ENCODE results near the gene ZCCHC7.

Gene ZCCHC7

GRCh38 chr9:37340961-37341360, 220.6 kb downstream of the ZCCHC7 start:
- 100% methylated on average over 1 of the region's 1 CpG for WGBS
- Histone ChIP-seq H3K27me3 (ENCODE audit: insufficient read depth, low read length) (no peaks in the 10 kb centered on the region), H3K4me1 (ENCODE audit: insufficient read depth, low read length) (peaks cover 40% of the 10 kb centered on the region), H3K9me3 (ENCODE audit: insufficient read depth, low read depth, low read length) (no peaks in the 10 kb centered on the region), H3K4me3 (ENCODE audit: low read length) (no peak overlapping the region), H3K27ac (ENCODE audit: low read depth, low read length) (no peak overlapping the region), H3K9ac (ENCODE audit: low read depth, low read length) (no peak overlapping the region), H3K36me3 (ENCODE audit: insufficient read depth, low read length) (no peaks in the 10 kb centered on the region)

- peaks cover 39% of the 10 kb centered on the region for H3K4me1 ChIP-seq (ENCODE audit: insufficient read depth, low read length)
- no peaks in the 10 kb centered on the region for H3K9me3 ChIP-seq (ENCODE audit: insufficient read depth, low read depth, low read length)
- H3K9ac ChIP-seq (ENCODE audit: low read depth, low read length) = no peak overlapping the region
- 81% methylated on average over 2 of the region's 2 CpGs for WGBS
- no peak overlapping the region for H3K27ac ChIP-seq (ENCODE audit: low read depth, low read length)
- no peak overlapping the region for H3K4me3 ChIP-seq (ENCODE audit: low read length)
- H3K36me3 ChIP-seq (ENCODE audit: insufficient read depth, low read length) = no peaks in the 10 kb centered on the region
- H3K27me3 ChIP-seq (ENCODE audit: insufficient read depth, low read length) = no peaks in the 10 kb centered on the region
These were observed 221.3 kb downstream of the ZCCHC7 start for GRCh38 chr9:37341704-37342103.

GRCh38 chr9:37342493-37342892, 222.1 kb downstream of the ZCCHC7 start:
- no peaks in the 10 kb centered on the region for H3K27me3 ChIP-seq (ENCODE audit: insufficient read depth, low read length)
- peaks cover 34% of the 10 kb centered on the region for H3K4me1 ChIP-seq (ENCODE audit: insufficient read depth, low read length)
- 95% methylated on average over 2 of the region's 2 CpGs for WGBS
- H3K27ac ChIP-seq (ENCODE audit: low read depth, low read length) = no peak overlapping the region
- H3K9ac ChIP-seq (ENCODE audit: low read depth, low read length) = no peak overlapping the region
- no peak overlapping the region for H3K4me3 ChIP-seq (ENCODE audit: low read length)
- no peaks in the 10 kb centered on the region for H3K9me3 ChIP-seq (ENCODE audit: insufficient read depth, low read depth, low read length)
- H3K36me3 ChIP-seq (ENCODE audit: insufficient read depth, low read length) = no peaks in the 10 kb centered on the region

- Histone ChIP-seq H3K9me3 (ENCODE audit: insufficient read depth, low read depth, low read length) (no peaks in the 10 kb centered on the region), H3K4me3 (ENCODE audit: low read length) (no peak overlapping the region), H3K27me3 (ENCODE audit: insufficient read depth, low read length) (no peaks in the 10 kb centered on the region), H3K4me1 (ENCODE audit: insufficient read depth, low read length) (peaks cover 30% of the 10 kb centered on the region), H3K27ac (ENCODE audit: low read depth, low read length) (no peak overlapping the region), H3K9ac (ENCODE audit: low read depth, low read length) (no peak overlapping the region), H3K36me3 (ENCODE audit: insufficient read depth, low read length) (no peaks in the 10 kb centered on the region)
- WGBS = 92% methylated on average over 5 of the region's 5 CpGs
These were observed 222.5 kb downstream of the ZCCHC7 start for GRCh38 chr9:37342895-37343294.

- H3K9me3 ChIP-seq (ENCODE audit: insufficient read depth, low read depth, low read length) = no peaks in the 10 kb centered on the region
- no peaks in the 10 kb centered on the region for H3K36me3 ChIP-seq (ENCODE audit: insufficient read depth, low read length)
- no peak overlapping the region for H3K27ac ChIP-seq (ENCODE audit: low read depth, low read length)
- no peaks in the 10 kb centered on the region for H3K27me3 ChIP-seq (ENCODE audit: insufficient read depth, low read length)
- H3K4me1 ChIP-seq (ENCODE audit: insufficient read depth, low read length) = peaks cover 25% of the 10 kb centered on the region
- no peak overlapping the region for H3K4me3 ChIP-seq (ENCODE audit: low read length)
- whole genome bisulfite sequencing = no CpG with 5 or more reads among the region's 1 CpG
- H3K9ac ChIP-seq (ENCODE audit: low read depth, low read length) = no peak overlapping the region
These were observed 223.3 kb downstream of the ZCCHC7 start for GRCh38 chr9:37343724-37344123.

- Histone ChIP-seq H3K9me3 (ENCODE audit: insufficient read depth, low read depth, low read length) (no peaks in the 10 kb centered on the region), H3K36me3 (ENCODE audit: insufficient read depth, low read length) (no peaks in the 10 kb centered on the region), H3K4me3 (ENCODE audit: low read length) (no peak overlapping the region), H3K27me3 (ENCODE audit: insufficient read depth, low read length) (no peaks in the 10 kb centered on the region), H3K9ac (ENCODE audit: low read depth, low read length) (no peak overlapping the region), H3K4me1 (ENCODE audit: insufficient read depth, low read length) (peaks cover 14% of the 10 kb centered on the region; the same call in 1 of the 2 replicates), H3K27ac (ENCODE audit: low read depth, low read length) (no peak overlapping the region)
- 97% methylated on average over 3 of the region's 3 CpGs for WGBS
These were observed 224.7 kb downstream of the ZCCHC7 start for GRCh38 chr9:37345038-37345437.

GRCh38 chr9:37348917-37349316, 228.5 kb downstream of the ZCCHC7 start:
- Histone ChIP-seq H3K4me3 (ENCODE audit: low read length) (no peak overlapping the region), H3K9ac (ENCODE audit: low read depth, low read length) (no peak overlapping the region), H3K9me3 (ENCODE audit: insufficient read depth, low read depth, low read length) (no peaks in the 10 kb centered on the region), H3K27ac (ENCODE audit: low read depth, low read length) (no peak overlapping the region), H3K27me3 (ENCODE audit: insufficient read depth, low read length) (no peaks in the 10 kb centered on the region), H3K4me1 (ENCODE audit: insufficient read depth, low read length) (no peaks in the 10 kb centered on the region), H3K36me3 (ENCODE audit: insufficient read depth, low read length) (peaks cover 3% of the 10 kb centered on the region; the same call in 1 of the 2 replicates)
- WGBS = 93% methylated on average over 2 of the region's 3 CpGs

- Histone ChIP-seq H3K9ac (ENCODE audit: low read depth, low read length) (no peak overlapping the region), H3K9me3 (ENCODE audit: insufficient read depth, low read depth, low read length) (no peaks in the 10 kb centered on the region), H3K27me3 (ENCODE audit: insufficient read depth, low read length) (no peaks in the 10 kb centered on the region), H3K4me3 (ENCODE audit: low read length) (no peak overlapping the region), H3K4me1 (ENCODE audit: insufficient read depth, low read length) (no peaks in the 10 kb centered on the region), H3K36me3 (ENCODE audit: insufficient read depth, low read length) (peaks cover 3% of the 10 kb centered on the region; the same call in 1 of the 2 replicates), H3K27ac (ENCODE audit: low read depth, low read length) (no peak overlapping the region)
- 89% methylated on average over 2 of the region's 2 CpGs for WGBS
These were observed 230.3 kb downstream of the ZCCHC7 start for GRCh38 chr9:37350486-37351190.

- Histone ChIP-seq H3K27ac (ENCODE audit: low read depth, low read length) (no peak overlapping the region), H3K9ac (ENCODE audit: low read depth, low read length) (no peak overlapping the region), H3K27me3 (ENCODE audit: insufficient read depth, low read length) (no peaks in the 10 kb centered on the region), H3K36me3 (ENCODE audit: insufficient read depth, low read length) (peaks cover 12% of the 10 kb centered on the region), H3K4me3 (ENCODE audit: low read length) (no peak overlapping the region), H3K4me1 (ENCODE audit: insufficient read depth, low read length) (no peaks in the 10 kb centered on the region), H3K9me3 (ENCODE audit: insufficient read depth, low read depth, low read length) (no peaks in the 10 kb centered on the region)
- WGBS = 100% methylated on average over 1 of the region's 2 CpGs
These were observed 233.4 kb downstream of the ZCCHC7 start for GRCh38 chr9:37353791-37354190.

GRCh38 chr9:37362430-37362829, 242.1 kb downstream of the ZCCHC7 start:
- Histone ChIP-seq H3K27ac (ENCODE audit: low read depth, low read length) (no peak overlapping the region), H3K9ac (ENCODE audit: low read depth, low read length) (no peak overlapping the region), H3K36me3 (ENCODE audit: insufficient read depth, low read length) (peaks cover 5% of the 10 kb centered on the region), H3K9me3 (ENCODE audit: insufficient read depth, low read depth, low read length) (no peaks in the 10 kb centered on the region), H3K4me3 (ENCODE audit: low read length) (no peak overlapping the region), H3K27me3 (ENCODE audit: insufficient read depth, low read length) (no peaks in the 10 kb centered on the region), H3K4me1 (ENCODE audit: insufficient read depth, low read length) (no peaks in the 10 kb centered on the region)
- WGBS = 90% methylated on average over 4 of the region's 4 CpGs

GRCh38 chr9:37363124-37363523, 242.8 kb downstream of the ZCCHC7 start:
- Histone ChIP-seq H3K4me1 (ENCODE audit: insufficient read depth, low read length) (no peaks in the 10 kb centered on the region), H3K9ac (ENCODE audit: low read depth, low read length) (no peak overlapping the region), H3K27me3 (ENCODE audit: insufficient read depth, low read length) (no peaks in the 10 kb centered on the region), H3K36me3 (ENCODE audit: insufficient read depth, low read length) (no peaks in the 10 kb centered on the region), H3K9me3 (ENCODE audit: insufficient read depth, low read depth, low read length) (no peaks in the 10 kb centered on the region), H3K27ac (ENCODE audit: low read depth, low read length) (no peak overlapping the region), H3K4me3 (ENCODE audit: low read length) (no peak overlapping the region)
- 88% methylated on average over 4 of the region's 4 CpGs for WGBS

- H3K36me3 ChIP-seq (ENCODE audit: insufficient read depth, low read length) = no peaks in the 10 kb centered on the region
These were observed 243.8 kb downstream of the ZCCHC7 start for GRCh38 chr9:37364136-37364535.

More at GRCh38 chr9:37364136-37364535, 243.8 kb downstream of the ZCCHC7 start:
- Histone ChIP-seq H3K4me3 (ENCODE audit: low read length) (no peak overlapping the region), H3K9me3 (ENCODE audit: insufficient read depth, low read depth, low read length) (no peaks in the 10 kb centered on the region), H3K27ac (ENCODE audit: low read depth, low read length) (no peak overlapping the region), H3K4me1 (ENCODE audit: insufficient read depth, low read length) (no peaks in the 10 kb centered on the region), H3K27me3 (ENCODE audit: insufficient read depth, low read length) (no peaks in the 10 kb centered on the region), H3K9ac (ENCODE audit: low read depth, low read length) (no peak overlapping the region)
- WGBS = 94% methylated on average over 4 of the region's 4 CpGs
